PC-9 (cell line): ENCODE results near the gene SLC35B2. TPM values are rescaled to one million over a fixed set of nuclear protein-coding genes. Genes with fewer than 3 reads are reported as not detected.

Experiments
- BruUV-seq: library from RNA; stranded (reverse); fragments of 400-500 nt; replicated peaks from 2 replicates; lab custom pipeline; 2021; lab: Mats Ljungman, UMichigan
- CTCF ChIA-PET: fragments of 300-600 bp; sonication (Branson Sonifier 250); formaldehyde crosslinking; loops from one replicate; lab custom pipeline; 2022; ENCODE audit warnings: antibody characterized with exemption; lab: Charles Lee
- POLR2A ChIA-PET: fragments of 300-600 bp; sonication (Branson Sonifier 250); formaldehyde crosslinking; loops from one replicate; lab custom pipeline; 2022; ENCODE audit warnings: antibody characterized with exemption; ENCODE audit not compliant: unreplicated experiment; lab: Charles Lee
- DNase-seq, 2 experiments: peaks; one replicate each; pipeline versions ENCODE4 v3.0.0 to v3.0.0-alpha.2; 2015 to 2022; ENCODE audit warnings: mixed read lengths in 1 of 2
- H2AFZ ChIP-seq: fragments of 200-600 bp; sonication (generic); 2 replicates; pipeline ENCODE4 v1.8.1; 2017; ENCODE audit warnings: antibody characterized with exemption
- H3F3A ChIP-seq: fragments of 200-600 bp; sonication (generic); 2 replicates; pipeline ENCODE4 v1.8.1; 2017; ENCODE audit warnings: antibody characterized with exemption, mild to moderate bottlenecking, low read depth; ENCODE audit not compliant: insufficient read depth
- H3K27ac ChIP-seq: fragments of 200-600 bp; sonication (generic); 2 replicates; pipeline ENCODE4 v1.6.1; 2016; ENCODE audit warnings: mixed run types
- H3K27me3 ChIP-seq: fragments of 200-600 bp; sonication (generic); 2 replicates; pipeline ENCODE4 v1.6.1; 2016; ENCODE audit warnings: low read depth, mixed run types; ENCODE audit not compliant: insufficient read depth
- H3K36me3 ChIP-seq: fragments of 200-600 bp; sonication (generic); 2 replicates; pipeline ENCODE4 v1.6.1; 2016; ENCODE audit warnings: low read depth, mixed run types
- H3K4me1 ChIP-seq: fragments of 200-600 bp; sonication (generic); replicated peaks from 2 replicates; pipeline ENCODE4 v1.6.1; 2016; ENCODE audit warnings: mixed run types; ENCODE audit not compliant: insufficient read depth
- H3K4me2 ChIP-seq: fragments of 200-600 bp; sonication (generic); 2 replicates; pipeline ENCODE4 v1.6.1; 2017; ENCODE audit warnings: mixed run types
- H3K4me3 ChIP-seq: fragments of 200-600 bp; sonication (generic); 2 replicates; pipeline ENCODE4 v1.6.1; 2016; ENCODE audit warnings: mixed run types
- H3K79me2 ChIP-seq: fragments of 200-600 bp; sonication (generic); 2 replicates; pipeline ENCODE4 v1.6.1; 2017; ENCODE audit warnings: low read depth, mixed run types
- H3K9me2 ChIP-seq: fragments of 200-600 bp; sonication (generic); 2 replicates; pipeline ENCODE4 v1.8.1; 2017; ENCODE audit warnings: mild to moderate bottlenecking; ENCODE audit not compliant: insufficient read depth
- H3K9me3 ChIP-seq: fragments of 200-600 bp; sonication (generic); 2 replicates; pipeline ENCODE4 v1.8.1; 2016; ENCODE audit warnings: low read depth; ENCODE audit not compliant: insufficient read depth
- H4K20me1 ChIP-seq: fragments of 200-600 bp; sonication (generic); 2 replicates; pipeline ENCODE4 v1.8.1; 2017; ENCODE audit not compliant: insufficient read depth
- EZH2 ChIP-seq: fragments of 200-600 bp; sonication (generic); IDR thresholded peaks from 2 replicates; pipeline ENCODE4 v1.8.0; 2017; ENCODE audit warnings: antibody characterized with exemption, low read depth
- intact Hi-C: fragments of 100-400 bp; cut with micrococcal nuclease; formaldehyde crosslinking; loops from one replicate; pipeline ENCODE4 v1.10.0; 2022; ENCODE audit not compliant: unreplicated experiment
- total RNA-seq: library from RNA; stranded (reverse); gene quantifications from 2 replicates; pipeline ENCODE4 v1.2.3, GENCODE V29; 2021
- TF ChIP-seq, protein P1 (sequence below): fragments of 200-600 bp; sonication (generic); conservative IDR thresholded peaks from 2 replicates; pipeline ENCODE4 v1.6.1; 2017; ENCODE audit warnings: mixed run types, antibody characterized with exemption, mild to moderate bottlenecking, moderate library complexity

Gene SLC35B2
- total RNA-seq, 1 experiment from 2014 or later: 59.7 TPM

DNA sequence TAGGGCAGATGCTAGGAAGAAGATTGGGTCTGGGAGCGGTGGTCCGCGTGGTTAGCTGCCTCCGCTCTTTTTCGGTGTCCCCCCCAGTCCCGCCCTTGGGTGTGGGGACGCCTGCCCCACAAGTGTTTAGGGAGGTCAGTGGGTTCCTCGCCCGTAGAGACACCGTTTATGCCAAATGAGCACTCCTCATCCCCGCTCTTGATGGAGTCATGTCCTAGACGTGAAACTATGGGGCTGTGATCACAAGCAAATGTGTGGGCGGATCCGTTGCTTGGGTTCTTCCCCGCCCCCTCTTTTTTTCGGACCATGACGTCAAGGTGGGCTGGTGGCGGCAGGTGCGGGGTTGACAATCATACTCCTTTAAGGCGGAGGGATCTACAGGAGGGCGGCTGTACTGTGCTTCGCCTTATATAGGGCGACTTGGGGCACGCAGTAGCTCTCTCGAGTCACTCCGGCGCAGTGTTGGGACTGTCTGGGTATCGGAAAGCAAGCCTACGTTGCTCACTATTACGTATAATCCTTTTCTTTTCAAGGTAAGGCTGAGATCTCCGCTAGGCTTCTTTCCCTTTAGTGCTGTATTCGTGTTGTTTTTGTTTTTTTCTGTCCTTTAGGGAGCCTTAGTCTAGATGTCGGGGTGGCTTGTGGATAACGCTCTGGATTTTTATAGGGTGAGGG, 10.5 kb downstream of the SLC35B2 start, which contains the start of gene HSP90AB1:
Gene HSP90AB1 (plus strand): TSS at position 439 of the 675 bp plus-strand sequence. CDS start 1,529 bp downstream, outside the sequence.
- Histone ChIP-seq H3K4me1 (peaks cover 35% of the 10 kb centered on the region), H3K36me3 (peaks cover 42% of the 10 kb centered on the region), H3K27ac (peak within 1 kb of the TSS; percentile 94), H3K4me3 (peak within 1 kb of the TSS; percentile 98), H3K79me2 (peaks cover 49% of the 10 kb centered on the region), H3K4me2 (peak within 1 kb of the TSS; percentile 97), H2AFZ (peak within 1 kb of the TSS; percentile 93), H3K9me3 (no peaks in the 10 kb centered on the region), H4K20me1 (peaks cover 47% of the 10 kb centered on the region), H3K9me2 (no peaks in the 10 kb centered on the region), H3K27me3 (no peaks in the 10 kb centered on the region), H3F3A (peaks cover 52% of the 10 kb centered on the region)
- peak; percentile 94 to 97 for DNase-seq
- intact Hi-C loops: loop anchor here (1.0 to 5.0 kb wide), 3 partner anchors 9 to 129 kb away; no protein-coding TSS in a partner anchor
- TF ChIP-seq EZH2: no peak
- TF ChIP-seq, protein P1, sequence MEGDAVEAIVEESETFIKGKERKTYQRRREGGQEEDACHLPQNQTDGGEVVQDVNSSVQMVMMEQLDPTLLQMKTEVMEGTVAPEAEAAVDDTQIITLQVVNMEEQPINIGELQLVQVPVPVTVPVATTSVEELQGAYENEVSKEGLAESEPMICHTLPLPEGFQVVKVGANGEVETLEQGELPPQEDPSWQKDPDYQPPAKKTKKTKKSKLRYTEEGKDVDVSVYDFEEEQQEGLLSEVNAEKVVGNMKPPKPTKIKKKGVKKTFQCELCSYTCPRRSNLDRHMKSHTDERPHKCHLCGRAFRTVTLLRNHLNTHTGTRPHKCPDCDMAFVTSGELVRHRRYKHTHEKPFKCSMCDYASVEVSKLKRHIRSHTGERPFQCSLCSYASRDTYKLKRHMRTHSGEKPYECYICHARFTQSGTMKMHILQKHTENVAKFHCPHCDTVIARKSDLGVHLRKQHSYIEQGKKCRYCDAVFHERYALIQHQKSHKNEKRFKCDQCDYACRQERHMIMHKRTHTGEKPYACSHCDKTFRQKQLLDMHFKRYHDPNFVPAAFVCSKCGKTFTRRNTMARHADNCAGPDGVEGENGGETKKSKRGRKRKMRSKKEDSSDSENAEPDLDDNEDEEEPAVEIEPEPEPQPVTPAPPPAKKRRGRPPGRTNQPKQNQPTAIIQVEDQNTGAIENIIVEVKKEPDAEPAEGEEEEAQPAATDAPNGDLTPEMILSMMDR: no peak
- no TSS peak for BruUV-seq
- ChIA-PET POLR2A (interaction anchor here (0.5 to 1.2 kb wide), 8 partner anchors 9 to 810 kb away, joined by 3 to 17 read pairs (median 7); partner anchors contain the start of gene GTPBP2), CTCF (interaction anchor here (0.6 to 0.9 kb wide), 3 partner anchors 11 to 677 kb away, joined by 3 to 23 read pairs (median 4); no protein-coding TSS in a partner anchor)

DNA sequence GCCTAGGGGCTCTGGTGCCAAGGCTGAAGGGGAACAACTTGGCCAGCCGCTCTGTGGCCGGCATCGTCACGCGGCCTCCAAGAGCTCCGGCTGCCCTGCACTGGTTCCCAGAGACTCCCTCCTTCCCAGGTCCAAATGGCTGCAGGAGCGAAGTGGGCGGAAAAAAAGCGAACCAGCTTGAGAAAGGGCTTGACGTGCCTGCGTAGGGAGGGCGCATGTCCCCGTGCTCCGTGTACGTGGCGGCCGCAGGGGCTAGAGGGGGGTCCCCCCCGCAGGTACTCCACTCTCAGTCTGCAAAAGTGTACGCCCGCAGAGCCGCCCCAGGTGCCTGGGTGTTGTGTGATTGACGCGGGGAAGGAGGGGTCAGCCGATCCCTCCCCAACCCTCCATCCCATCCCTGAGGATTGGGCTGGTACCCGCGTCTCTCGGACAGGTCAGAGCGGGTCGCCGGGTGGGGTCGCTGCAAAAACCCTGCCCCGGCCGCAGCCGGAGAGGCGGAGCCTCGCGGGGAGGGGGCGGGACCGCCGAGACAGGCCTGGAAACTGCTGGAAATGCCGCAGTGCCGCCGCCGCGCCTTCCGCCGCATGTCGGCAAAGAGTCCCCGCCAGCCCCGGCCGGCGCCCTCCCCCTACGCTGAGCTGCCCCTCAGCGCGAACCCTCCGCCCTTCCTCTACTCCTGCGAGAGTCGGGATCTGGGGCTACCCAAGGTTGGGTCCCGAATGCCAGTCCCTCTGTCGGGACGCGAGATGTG, 11.2 kb downstream of the SLC35B2 start:
- TSS peak; percentile 62 for BruUV-seq
- DNase-seq: peak; percentile 64 to 92
- Histone ChIP-seq H3K79me2 (peaks cover 42% of the 10 kb centered on the region), H3K36me3 (peaks cover 35% of the 10 kb centered on the region), H3K27me3 (no peaks in the 10 kb centered on the region), H4K20me1 (peaks cover 40% of the 10 kb centered on the region), H3K4me3 (peak overlapping the region; percentile 98), H2AFZ (peak overlapping the region; percentile 93), H3K27ac (peak overlapping the region; percentile 94), H3K4me2 (peak overlapping the region; percentile 97), H3K4me1 (peaks cover 28% of the 10 kb centered on the region), H3K9me3 (no peaks in the 10 kb centered on the region), H3K9me2 (no peaks in the 10 kb centered on the region), H3F3A (peaks cover 45% of the 10 kb centered on the region)
- intact Hi-C loops: loop anchor here (1.0 to 5.0 kb wide), 3 partner anchors 9 to 129 kb away; no protein-coding TSS in a partner anchor
- POLR2A ChIA-PET: interaction anchor here (0.5 to 1.2 kb wide), 7 partner anchors 8 to 810 kb away, joined by 4 to 17 read pairs (median 8); partner anchors contain the start of gene GTPBP2
- CTCF ChIA-PET: interaction anchor here (0.6 to 0.8 kb wide), 2 partner anchors 9 to 24 kb away, joined by 3 to 23 read pairs; no protein-coding TSS in a partner anchor
- TF ChIP-seq EZH2: no peak
- TF ChIP-seq, protein P1: 0 out of 2 replicates have a peak, but pooled peaks have one; percentile 37
